ENCODE measurements around the gene CAP1. TPM values are rescaled to one million over a fixed set of nuclear protein-coding genes. Genes with fewer than 3 reads are reported as not detected.
A peak's percentile ranks its signal among the peaks of the same experiment; 100 is the strongest.

The CAP1 gene
- total RNA-seq, 1 experiment from 2014 or later: 354 TPM

DNA sequence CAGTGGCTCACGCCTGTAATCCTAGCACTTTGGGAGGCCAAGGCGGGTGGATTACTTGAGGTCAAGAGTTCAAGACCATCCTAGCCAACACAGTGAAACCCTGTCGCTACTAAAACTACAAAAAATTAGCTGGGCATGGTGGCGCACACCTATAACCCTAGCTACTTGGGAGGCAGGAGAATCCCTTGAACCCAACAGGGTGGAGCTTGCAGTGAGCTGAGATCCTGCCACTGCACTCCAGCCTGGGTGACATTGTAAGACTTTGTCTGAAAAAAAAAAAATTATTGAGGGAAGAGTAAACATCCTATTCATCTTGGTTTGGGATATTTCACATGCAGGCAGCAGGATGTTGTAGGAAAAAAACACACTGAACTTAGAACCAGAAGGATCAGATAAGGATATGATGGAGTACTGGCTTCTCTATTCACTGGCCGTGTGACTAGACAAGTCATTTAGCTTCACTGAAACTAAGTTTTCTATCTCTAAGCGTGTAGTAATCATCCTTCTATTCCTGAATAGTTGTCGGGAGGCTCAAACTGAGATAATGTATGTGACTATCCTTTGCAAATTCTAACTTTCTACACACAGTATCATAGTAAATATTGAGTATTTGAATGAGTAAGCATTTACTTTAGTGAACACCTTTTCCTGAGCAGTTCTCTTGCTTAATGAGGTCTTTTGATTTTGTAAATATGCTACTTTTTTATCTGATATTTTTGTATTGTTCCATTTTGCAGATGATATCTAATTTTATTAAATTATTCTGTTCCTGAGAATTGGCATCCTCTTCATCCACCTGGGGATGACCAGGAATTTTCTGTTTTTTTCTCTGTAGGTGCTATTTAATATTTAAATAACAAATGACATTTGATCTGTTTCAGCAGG is 18.2 kb downstream of the CAP1 start:
- CTCF ChIA-PET: interaction anchor here (0.7 kb wide), 1 partner anchor 124 kb away, joined by 3 read pairs; no protein-coding TSS in a partner anchor
- Histone ChIP-seq H3K4me2 (peak overlapping the region; percentile 55), H3K4me3 (no peak overlapping the region; the same call in 1 of the 2 replicates), H4K20me1 (ENCODE audit: insufficient read depth) (peaks cover 7% of the 10 kb centered on the region; the same call in 1 of the 2 replicates), H3K27ac (peak overlapping the region; percentile 84), H3K9me3 (ENCODE audit: insufficient read depth, low read depth) (no peaks in the 10 kb centered on the region), H2AFZ (no peak overlapping the region), H3K9me2 (ENCODE audit: insufficient read depth) (no peaks in the 10 kb centered on the region), H3K36me3 (ENCODE audit: low read depth) (peaks cover 36% of the 10 kb centered on the region), H3K4me1 (replicated peaks; ENCODE audit: insufficient read depth) (peaks cover 41% of the 10 kb centered on the region), H3K79me2 (ENCODE audit: low read depth) (peaks cover 56% of the 10 kb centered on the region), H3K27me3 (ENCODE audit: insufficient read depth, low read depth) (no peaks in the 10 kb centered on the region), H3F3A (ENCODE audit: insufficient read depth, low read depth) (peaks cover 49% of the 10 kb centered on the region)
- no TSS peak for BruUV-seq (replicated peaks)
- intact Hi-C loops (cut with micrococcal nuclease; ENCODE audit: unreplicated experiment): no loop called here
- TF ChIP-seq, protein P1, sequence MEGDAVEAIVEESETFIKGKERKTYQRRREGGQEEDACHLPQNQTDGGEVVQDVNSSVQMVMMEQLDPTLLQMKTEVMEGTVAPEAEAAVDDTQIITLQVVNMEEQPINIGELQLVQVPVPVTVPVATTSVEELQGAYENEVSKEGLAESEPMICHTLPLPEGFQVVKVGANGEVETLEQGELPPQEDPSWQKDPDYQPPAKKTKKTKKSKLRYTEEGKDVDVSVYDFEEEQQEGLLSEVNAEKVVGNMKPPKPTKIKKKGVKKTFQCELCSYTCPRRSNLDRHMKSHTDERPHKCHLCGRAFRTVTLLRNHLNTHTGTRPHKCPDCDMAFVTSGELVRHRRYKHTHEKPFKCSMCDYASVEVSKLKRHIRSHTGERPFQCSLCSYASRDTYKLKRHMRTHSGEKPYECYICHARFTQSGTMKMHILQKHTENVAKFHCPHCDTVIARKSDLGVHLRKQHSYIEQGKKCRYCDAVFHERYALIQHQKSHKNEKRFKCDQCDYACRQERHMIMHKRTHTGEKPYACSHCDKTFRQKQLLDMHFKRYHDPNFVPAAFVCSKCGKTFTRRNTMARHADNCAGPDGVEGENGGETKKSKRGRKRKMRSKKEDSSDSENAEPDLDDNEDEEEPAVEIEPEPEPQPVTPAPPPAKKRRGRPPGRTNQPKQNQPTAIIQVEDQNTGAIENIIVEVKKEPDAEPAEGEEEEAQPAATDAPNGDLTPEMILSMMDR (conservative IDR thresholded peaks at IDR 0.05): no peak
- TF ChIP-seq EZH2 (IDR thresholded peaks at IDR 0.05; ENCODE audit: low read depth): no peak
- POLR2A ChIA-PET (ENCODE audit: unreplicated experiment): interaction anchor here (0.6 to 0.7 kb wide), 3 partner anchors 9 to 78 kb away, joined by 3 to 7 read pairs (median 4); no protein-coding TSS in a partner anchor
- DNase-seq: no peak

DNA sequence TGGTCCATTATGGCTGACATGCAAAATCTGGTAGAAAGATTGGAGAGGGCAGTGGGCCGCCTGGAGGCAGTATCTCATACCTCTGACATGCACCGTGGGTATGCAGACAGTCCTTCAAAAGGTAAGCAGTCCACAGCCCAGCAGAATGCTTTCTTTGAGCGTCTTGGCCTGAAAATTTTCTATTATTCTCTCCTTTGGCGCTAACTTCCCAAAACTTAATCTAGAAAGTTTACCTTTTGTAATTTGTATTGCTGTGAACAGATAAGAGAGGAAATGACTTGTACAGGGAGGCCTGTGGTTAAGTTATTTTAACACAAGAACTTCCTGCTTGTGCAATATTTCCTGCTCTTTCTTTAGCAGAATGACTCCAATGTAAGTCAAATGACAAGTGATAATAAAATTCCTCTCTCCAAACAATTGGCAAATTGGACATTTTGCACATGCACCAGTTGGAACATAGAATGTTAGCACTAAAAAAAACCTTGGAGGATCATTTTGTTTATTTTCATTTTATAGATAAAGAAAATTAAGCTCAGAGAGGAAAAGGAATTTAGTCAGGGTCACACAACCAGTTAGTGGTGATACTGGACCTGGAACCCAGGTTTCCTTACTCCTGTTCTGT is 18.9 kb downstream of the CAP1 start:
- H3K4me1 ChIP-seq (replicated peaks; ENCODE audit: insufficient read depth): peaks cover 41% of the 10 kb centered on the region
- H3K9me3 ChIP-seq (ENCODE audit: insufficient read depth, low read depth): no peaks in the 10 kb centered on the region
- intact Hi-C loops (cut with micrococcal nuclease; ENCODE audit: unreplicated experiment): no loop called here
- H3F3A ChIP-seq (ENCODE audit: insufficient read depth, low read depth): peaks cover 49% of the 10 kb centered on the region
- H3K4me2 ChIP-seq: peak overlapping the region; percentile 55
- H3K27ac ChIP-seq: peak overlapping the region; percentile 84
- no peaks in the 10 kb centered on the region for H3K9me2 ChIP-seq (ENCODE audit: insufficient read depth)
- peak; percentile 29 to 90 for DNase-seq
- 0 out of 2 replicates have a peak, but pooled peaks cover 5% of the 10 kb centered on the region for H4K20me1 ChIP-seq (ENCODE audit: insufficient read depth)
- peaks cover 40% of the 10 kb centered on the region for H3K36me3 ChIP-seq (ENCODE audit: low read depth)
- peaks cover 50% of the 10 kb centered on the region for H3K79me2 ChIP-seq (ENCODE audit: low read depth)
- no peak overlapping the region; the same call in 1 of the 2 replicates for H3K4me3 ChIP-seq
- TF ChIP-seq, protein P1 (conservative IDR thresholded peaks at IDR 0.05): no peak
- no peak for TF ChIP-seq EZH2 (IDR thresholded peaks at IDR 0.05; ENCODE audit: low read depth)
- no peak overlapping the region for H2AFZ ChIP-seq
- BruUV-seq (replicated peaks): no TSS peak
- ChIA-PET POLR2A (ENCODE audit: unreplicated experiment) (no interaction called here), CTCF (interaction anchor here (0.7 kb wide), 1 partner anchor 123 kb away, joined by 3 read pairs; no protein-coding TSS in a partner anchor)
- no peaks in the 10 kb centered on the region for H3K27me3 ChIP-seq (ENCODE audit: insufficient read depth, low read depth)

DNA sequence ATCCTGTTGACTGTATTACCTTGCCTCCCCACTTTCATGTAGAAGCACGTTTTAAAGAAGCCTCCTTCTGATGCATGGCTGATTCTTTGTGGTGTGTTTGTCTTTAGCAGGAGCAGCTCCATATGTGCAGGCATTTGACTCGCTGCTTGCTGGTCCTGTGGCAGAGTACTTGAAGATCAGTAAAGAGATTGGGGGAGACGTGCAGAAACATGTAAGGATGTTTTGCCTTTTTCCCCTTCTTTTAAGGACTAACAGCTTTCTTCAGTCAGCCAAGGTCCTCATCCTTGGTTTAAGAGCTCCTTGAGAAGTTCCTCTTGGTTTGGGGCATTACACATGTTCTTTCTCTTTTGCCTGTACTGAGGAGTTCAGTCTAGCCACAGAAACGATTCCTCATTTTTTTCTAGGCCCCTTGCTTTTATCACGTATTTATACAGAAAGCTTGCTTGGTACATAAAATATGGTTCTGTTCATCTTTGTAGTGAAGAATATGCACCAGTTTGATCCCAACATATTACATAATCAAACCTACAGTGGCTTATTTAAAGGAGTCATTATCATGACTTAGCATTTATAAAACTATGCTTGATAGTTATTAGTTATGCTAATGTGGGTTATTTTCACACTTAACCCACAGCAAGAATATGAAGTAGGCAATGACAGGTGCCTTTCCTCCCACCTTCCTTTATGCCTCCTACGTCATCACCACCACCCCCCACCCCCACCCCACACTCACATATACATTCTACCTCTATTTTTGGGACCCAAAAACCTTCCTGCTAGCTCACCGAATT is 19.6 kb downstream of the CAP1 start:
- Histone ChIP-seq H3K27ac (peak overlapping the region; percentile 84), H3K4me2 (peak overlapping the region; percentile 55), H3K36me3 (ENCODE audit: low read depth) (peaks cover 43% of the 10 kb centered on the region), H4K20me1 (ENCODE audit: insufficient read depth) (peaks cover 10% of the 10 kb centered on the region; the same call in 1 of the 2 replicates), H3K27me3 (ENCODE audit: insufficient read depth, low read depth) (no peaks in the 10 kb centered on the region), H3K79me2 (ENCODE audit: low read depth) (peaks cover 43% of the 10 kb centered on the region), H3K9me2 (ENCODE audit: insufficient read depth) (no peaks in the 10 kb centered on the region), H3K4me3 (no peak overlapping the region), H3K9me3 (ENCODE audit: insufficient read depth, low read depth) (no peaks in the 10 kb centered on the region), H3F3A (ENCODE audit: insufficient read depth, low read depth) (peaks cover 49% of the 10 kb centered on the region), H3K4me1 (replicated peaks; ENCODE audit: insufficient read depth) (peaks cover 41% of the 10 kb centered on the region), H2AFZ (no peak overlapping the region)
- no TSS peak for BruUV-seq (replicated peaks)
- ChIA-PET CTCF (no interaction called here), POLR2A (ENCODE audit: unreplicated experiment) (interaction anchor here (0.7 kb wide), 1 partner anchor 19 kb away, joined by 10 read pairs; no protein-coding TSS in a partner anchor)
- no peak for DNase-seq
- intact Hi-C loops (cut with micrococcal nuclease; ENCODE audit: unreplicated experiment): no loop called here
- TF ChIP-seq, protein P1 (conservative IDR thresholded peaks at IDR 0.05): no peak
- TF ChIP-seq EZH2 (IDR thresholded peaks at IDR 0.05; ENCODE audit: low read depth): no peak
